GM18867 (cell line): ENCODE data around the gene BAX.
"Not testable (repeated sequence)": the region's sequence is repeated elsewhere in the genome, so short reads cannot be mapped to it uniquely, and the experiment has no call there.

Source experiments
- ATAC-seq: cut with Tn5 transposase; IDR thresholded peaks from one replicate; pipeline ENCODE4 v1.9.1; 2021; ENCODE audit warnings: mild to moderate bottlenecking, moderate library complexity; ENCODE audit not compliant: unreplicated experiment

The BAX gene

GRCh38 chr19:48954595-48955307 lies at the start of gene BAX:
TSS of gene BAX (plus strand) at chr19:48954875. CDS start at chr19:48954929, 54 bp downstream.
- peak; percentile 80 for ATAC-seq

GRCh38 chr19:48905664-48906063 lies 49.0 kb upstream of the BAX start:
- no peak for ATAC-seq

- no peak for ATAC-seq
Observed at GRCh38 chr19:48906324-48906723, 48.4 kb upstream of the BAX start.

- no peak for ATAC-seq
Observed at GRCh38 chr19:48907671-48908070, 47.0 kb upstream of the BAX start.

- ATAC-seq: not testable (repeated sequence)
Observed at GRCh38 chr19:48909424-48910077, 45.1 kb upstream of the BAX start.

- no peak for ATAC-seq
Observed at GRCh38 chr19:48910803-48911202, 43.9 kb upstream of the BAX start.

- no peak for ATAC-seq
Observed at GRCh38 chr19:48913114-48913889, 41.4 kb upstream of the BAX start.

GRCh38 chr19:48914181-48914580 lies 40.5 kb upstream of the BAX start:
- no peak for ATAC-seq

- ATAC-seq: no peak
Observed at GRCh38 chr19:48915757-48916156, 38.9 kb upstream of the BAX start.

GRCh38 chr19:48918071-48918470 lies 36.6 kb upstream of the BAX start:
- ATAC-seq: no peak

GRCh38 chr19:48918801-48919247 lies 35.9 kb upstream of the BAX start:
- ATAC-seq: no peak

GRCh38 chr19:48919271-48919670 lies 35.4 kb upstream of the BAX start:
- ATAC-seq: not testable (repeated sequence)

GRCh38 chr19:48920949-48921348 lies 33.7 kb upstream of the BAX start:
- ATAC-seq: no peak

- ATAC-seq: no peak
Observed at GRCh38 chr19:48921721-48922500, 32.8 kb upstream of the BAX start.

- ATAC-seq: no peak
Observed at GRCh38 chr19:48922548-48923490, 31.9 kb upstream of the BAX start.

- no peak for ATAC-seq
Observed at GRCh38 chr19:48925240-48925843, 29.3 kb upstream of the BAX start.

- ATAC-seq: not testable (repeated sequence)
Observed at GRCh38 chr19:48925890-48926289, 28.8 kb upstream of the BAX start.

- ATAC-seq: no peak
Observed at GRCh38 chr19:48926909-48927308, 27.8 kb upstream of the BAX start.

- ATAC-seq: not testable (repeated sequence)
Observed at GRCh38 chr19:48927692-48928091, 27.0 kb upstream of the BAX start.
